Natural killer cell treated with Interleukin-12 subunit alpha and Interleukin-12 subunit beta and Interleukin-15 and Interleukin-18, amount 100 ng/mL, for 72 hours (primary cell): ENCODE data around the gene ST13. TPM values are rescaled to one million over a fixed set of nuclear protein-coding genes. Genes with fewer than 3 reads are reported as not detected.
"Not testable (repeated sequence)": the region's sequence is repeated elsewhere in the genome, so short reads cannot be mapped to it uniquely, and the experiment has no call there.

Experiments
- ATAC-seq, 2 donors: fragments of 150-1000 bp; cut with Tn5 transposase in 1 of 2; sonication (Bioruptor Pico), chemical (Tn5 transposase) in 1 of 2; 2 replicates each; pipeline ENCODE4 v1.10.0; 2021
- DNase-seq: peaks from one replicate; pipeline ENCODE4 v3.0.0; 2022; ENCODE audit warnings: low spot score
- H3K27ac Mint-ChIP-seq, 2 donors: 1 replicate in 1 of 2; 2 replicates in 1 of 2; pipeline ENCODE4 v1.8.0; 2022; ENCODE audit warnings: mixed read lengths in 2 of 2, mild to moderate bottlenecking in 1 of 2, moderate library complexity in 1 of 2
- H3K27me3 Mint-ChIP-seq, 2 donors: 1 replicate in 1 of 2; 2 replicates in 1 of 2; pipeline ENCODE4 v1.8.0; 2022; ENCODE audit warnings: mixed read lengths in 2 of 2
- H3K36me3 Mint-ChIP-seq: one replicate; pipeline ENCODE4 v1.8.0; 2022; ENCODE audit warnings: mixed read lengths
- H3K4me1 Mint-ChIP-seq, 2 donors: 1 replicate in 1 of 2; 2 replicates in 1 of 2; pipeline ENCODE4 v1.8.0; 2022; ENCODE audit warnings: low read depth in 2 of 2, mixed read lengths in 2 of 2, mild to moderate bottlenecking in 1 of 2
- H3K4me3 Mint-ChIP-seq: one replicate; pipeline ENCODE4 v1.8.0; 2022; ENCODE audit warnings: mixed read lengths
- H3K9me3 Mint-ChIP-seq: 2 replicates; pipeline ENCODE4 v1.8.0; 2022; ENCODE audit warnings: mixed read lengths
- total RNA-seq, 2 donors: library from RNA; stranded (reverse); gene quantifications; one replicate each; pipeline ENCODE4 v1.2.3, GENCODE V29; 2022

The ST13 gene
- total RNA-seq, 2 donors from 2014 or later: 119 to 126 TPM

DNA sequence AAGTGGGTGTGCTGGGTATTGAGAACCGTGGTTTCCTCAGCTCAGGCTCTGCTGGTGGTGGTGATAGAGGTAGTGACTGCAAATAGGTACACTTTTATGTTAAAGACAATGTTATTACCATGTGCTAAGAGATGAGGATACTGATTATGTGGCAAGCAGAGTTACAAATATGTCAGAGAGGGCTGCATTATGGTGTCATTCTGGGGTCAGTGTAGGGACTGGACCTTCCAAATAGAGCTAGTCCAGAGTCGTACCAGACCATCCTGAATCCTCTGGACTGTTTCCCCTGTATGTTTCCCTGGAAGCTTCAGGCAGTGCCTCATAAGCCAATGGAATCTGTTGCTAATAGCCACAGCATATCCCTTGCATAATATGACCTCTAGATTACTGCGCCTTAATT, 5.6 kb upstream of the ST13 start, which contains the start of gene DNAJB7:
DNAJB7 (minus strand) TSS at position 101 of the 400 bp plus-strand sequence. CDS start 119 bp downstream, outside the sequence.
- no peaks in the 10 kb centered on the region for H3K9me3 Mint-ChIP-seq
- no peak for DNase-seq
- H3K4me3 Mint-ChIP-seq: no peak within 1 kb of the TSS
- H3K4me1 Mint-ChIP-seq: peaks cover 0 to 10% of the 10 kb centered on the region in 2 donors
- no peaks in the 10 kb centered on the region for H3K27me3 Mint-ChIP-seq
- peak within 1 kb of the TSS in 1 of 2 donors; percentile 6 for H3K27ac Mint-ChIP-seq
- peaks cover 9% of the 10 kb centered on the region for H3K36me3 Mint-ChIP-seq
- ATAC-seq: no peak

- DNase-seq: no peak
- Mint-ChIP-seq H3K9me3 (no peaks in the 10 kb centered on the region), H3K27ac (peak overlapping the region; percentile 99), H3K36me3 (peaks cover 9% of the 10 kb centered on the region), H3K27me3 (no peaks in the 10 kb centered on the region), H3K4me3 (peak overlapping the region; percentile 95), H3K4me1 (peaks cover 16 to 23% of the 10 kb centered on the region in 2 donors)
- ATAC-seq: no peak
Observed at GRCh38 chr22:40857309-40857855, 943 bp upstream of the ST13 start.

GRCh38 chr22:40855979-40856512, 393 bp downstream of the ST13 start:
- ATAC-seq: peak; percentile 46 to 55
- Mint-ChIP-seq H3K36me3 (peaks cover 4% of the 10 kb centered on the region), H3K4me3 (peak overlapping the region; percentile 95), H3K27ac (peak overlapping the region; percentile 99), H3K27me3 (no peaks in the 10 kb centered on the region), H3K9me3 (no peaks in the 10 kb centered on the region), H3K4me1 (peaks cover 20 to 28% of the 10 kb centered on the region in 2 donors)
- DNase-seq: peak; percentile 63

DNA sequence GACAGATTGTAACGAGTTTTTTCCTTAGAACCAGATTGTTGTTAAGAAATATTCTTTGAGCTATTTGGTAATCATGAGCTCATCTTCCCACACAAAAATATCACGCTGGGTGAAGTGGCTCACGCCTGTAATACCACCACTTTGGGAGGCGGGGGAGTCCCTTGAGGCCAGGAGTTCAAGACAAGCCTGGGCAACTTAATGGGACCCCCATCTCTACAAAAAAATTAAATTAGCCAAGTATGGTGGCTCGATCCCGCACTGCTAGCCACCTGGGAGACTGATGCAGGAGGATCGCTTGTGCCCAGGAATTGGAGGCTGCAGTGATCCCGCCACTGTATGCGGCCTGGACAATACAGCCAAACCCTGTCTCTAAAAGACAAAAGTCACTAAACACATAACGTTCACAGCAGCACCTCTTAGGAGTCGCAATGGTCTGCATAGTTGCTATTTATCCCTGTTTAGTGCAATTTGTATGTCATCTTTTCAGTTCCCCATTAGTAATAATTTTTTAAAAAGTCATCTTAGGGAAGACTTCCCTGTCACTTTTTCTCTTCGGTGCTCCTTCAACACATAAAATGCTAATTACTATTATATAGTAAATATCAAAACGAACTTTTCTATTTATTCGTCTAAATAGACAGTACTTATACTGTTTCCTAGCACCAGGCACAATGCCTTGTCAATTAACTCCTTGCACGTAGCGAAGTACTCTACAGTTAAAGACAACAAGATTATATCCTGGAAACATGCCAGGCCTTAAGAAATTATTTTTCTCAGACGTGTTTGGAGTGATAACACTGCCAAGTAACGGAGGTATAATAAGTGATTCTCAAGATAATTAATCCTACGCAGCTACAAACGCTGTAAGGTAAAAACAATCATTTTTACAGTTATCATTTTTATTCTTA, 1.1 kb downstream of the ST13 start:
- no peaks in the 10 kb centered on the region for H3K27me3 Mint-ChIP-seq
- DNase-seq (no peak), ATAC-seq (no peak)
- no peaks in the 10 kb centered on the region for H3K36me3 Mint-ChIP-seq
- peaks cover 20 to 31% of the 10 kb centered on the region in 2 donors for H3K4me1 Mint-ChIP-seq
- H3K27ac Mint-ChIP-seq: peak overlapping the region; percentile 99
- H3K9me3 Mint-ChIP-seq: no peaks in the 10 kb centered on the region
- peak overlapping the region; percentile 95 for H3K4me3 Mint-ChIP-seq

GRCh38 chr22:40853961-40854360, 2.5 kb downstream of the ST13 start:
- no peaks in the 10 kb centered on the region for H3K36me3 Mint-ChIP-seq
- peak overlapping the region in 1 of 2 donors; percentile 99 for H3K27ac Mint-ChIP-seq
- H3K4me1 Mint-ChIP-seq: peaks cover 20 to 33% of the 10 kb centered on the region in 2 donors
- H3K4me3 Mint-ChIP-seq: peak overlapping the region; percentile 5
- H3K27me3 Mint-ChIP-seq: no peaks in the 10 kb centered on the region
- no peak for DNase-seq
- no peak for ATAC-seq
- no peaks in the 10 kb centered on the region for H3K9me3 Mint-ChIP-seq

DNA sequence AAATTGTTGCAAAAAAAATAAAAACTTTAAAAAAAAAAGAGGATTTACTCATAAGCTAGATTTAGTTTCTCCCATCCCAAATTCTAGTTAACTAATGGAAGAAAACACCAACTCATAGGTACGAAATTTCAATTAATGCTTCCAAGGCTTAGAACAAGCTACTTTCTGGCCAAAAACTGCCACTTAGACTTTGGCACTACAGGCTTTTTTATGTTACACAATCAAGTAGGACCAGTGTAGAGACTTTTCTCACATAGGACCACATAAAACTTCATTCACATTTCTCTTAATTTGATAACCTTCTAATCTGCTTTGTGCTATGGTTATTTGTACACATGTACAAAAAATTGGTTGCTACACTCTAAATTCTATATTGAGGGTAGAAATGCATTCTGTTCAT, 3.1 kb downstream of the ST13 start:
- Mint-ChIP-seq H3K27ac (peak overlapping the region in 1 of 2 donors; percentile 99), H3K4me1 (peaks cover 20 to 33% of the 10 kb centered on the region in 2 donors), H3K4me3 (peak overlapping the region; percentile 5), H3K36me3 (no peaks in the 10 kb centered on the region), H3K9me3 (no peaks in the 10 kb centered on the region), H3K27me3 (no peaks in the 10 kb centered on the region)
- no peak for ATAC-seq
- DNase-seq: no peak

DNA sequence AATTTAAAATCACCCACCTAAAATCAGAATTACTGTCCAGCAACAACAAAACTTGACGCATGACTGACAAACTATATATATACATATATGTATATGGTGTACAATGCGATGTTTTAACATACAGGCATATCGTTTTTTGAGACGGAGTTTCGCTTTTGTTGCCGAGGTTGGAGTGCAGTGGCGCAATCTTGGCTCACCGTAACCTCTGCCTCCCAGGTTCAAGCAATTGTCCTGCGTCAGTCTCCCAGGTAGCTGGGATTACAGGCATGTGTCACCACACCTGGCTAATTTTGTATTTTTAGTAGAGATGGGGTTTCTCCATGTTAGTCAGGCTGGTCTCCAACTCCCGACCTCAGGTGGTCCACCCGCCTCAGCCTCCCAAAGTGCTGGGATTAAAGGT, 10.6 kb downstream of the ST13 start:
- H3K27ac Mint-ChIP-seq, H3K27me3 Mint-ChIP-seq, H3K9me3 Mint-ChIP-seq, H3K4me3 Mint-ChIP-seq, DNase-seq, ATAC-seq: not testable (repeated sequence)
- Mint-ChIP-seq H3K36me3 (peaks cover 16% of the 10 kb centered on the region), H3K4me1 (peaks cover 10 to 11% of the 10 kb centered on the region in 2 donors)

GRCh38 chr22:40844951-40845350, 11.5 kb downstream of the ST13 start:
- DNase-seq: no peak
- Mint-ChIP-seq H3K27ac (no peak overlapping the region), H3K27me3 (no peaks in the 10 kb centered on the region), H3K4me1 (peaks cover 6 to 11% of the 10 kb centered on the region in 2 donors), H3K9me3 (no peaks in the 10 kb centered on the region), H3K4me3 (no peak overlapping the region), H3K36me3 (peaks cover 24% of the 10 kb centered on the region)
- ATAC-seq: no peak

DNA sequence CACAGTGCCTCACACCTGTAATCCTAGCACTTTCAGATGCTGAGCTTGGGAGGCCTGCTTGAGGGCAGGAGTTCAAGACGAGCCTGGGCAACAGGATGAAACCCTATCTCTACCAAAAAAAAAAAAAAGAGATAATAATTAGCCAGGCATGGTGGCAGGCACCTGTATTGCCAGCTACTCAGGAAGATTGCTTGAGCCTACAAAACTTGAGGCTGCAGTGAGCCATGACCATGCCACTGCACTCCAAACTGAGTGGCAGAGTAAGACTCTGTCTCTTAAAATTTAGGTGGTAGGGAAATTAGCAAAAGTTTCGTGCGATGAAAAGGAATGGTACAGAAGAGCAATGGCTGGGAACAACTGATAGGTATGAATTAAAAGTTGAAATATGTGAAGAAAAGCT, 18.0 kb downstream of the ST13 start:
- peaks cover 22% of the 10 kb centered on the region for H3K36me3 Mint-ChIP-seq
- no peaks in the 10 kb centered on the region for H3K9me3 Mint-ChIP-seq
- no peak overlapping the region for H3K27ac Mint-ChIP-seq

DNA sequence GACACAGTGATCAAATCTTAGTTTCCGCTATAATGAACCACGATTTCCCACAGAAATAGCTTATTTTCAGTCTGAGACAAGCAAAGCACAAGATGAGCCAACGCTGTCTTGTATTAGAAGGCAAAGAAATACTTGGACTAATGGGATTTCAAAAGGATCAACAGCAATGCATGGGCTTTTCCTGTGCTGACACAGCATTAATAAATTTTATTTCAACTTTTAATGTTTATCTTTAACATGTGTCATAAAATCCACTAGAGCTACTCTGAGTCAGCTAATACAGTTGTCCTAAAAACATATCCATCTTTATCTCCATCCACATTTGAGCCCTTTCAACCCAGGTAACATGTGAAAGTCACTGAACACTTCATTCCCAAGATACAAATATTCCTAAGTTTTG, 21.8 kb downstream of the ST13 start:
- Mint-ChIP-seq H3K9me3 (no peaks in the 10 kb centered on the region), H3K27ac (no peak overlapping the region)

More for the DNA sequence above, 18.0 kb downstream of the ST13 start:
- ATAC-seq: no peak
- DNase-seq: no peak
- no peaks in the 10 kb centered on the region for H3K27me3 Mint-ChIP-seq
- H3K4me1 Mint-ChIP-seq: peaks cover 5 to 10% of the 10 kb centered on the region in 2 donors
- no peak overlapping the region for H3K4me3 Mint-ChIP-seq

GRCh38 chr22:40829131-40829530, 27.3 kb downstream of the ST13 start:
- ATAC-seq: no peak
- H3K4me1 Mint-ChIP-seq: no peaks in the 10 kb centered on the region

More for the DNA sequence above, 21.8 kb downstream of the ST13 start:
- no peak for DNase-seq
- Mint-ChIP-seq H3K4me1 (no peaks in the 10 kb centered on the region), H3K4me3 (no peak overlapping the region), H3K36me3 (peaks cover 14% of the 10 kb centered on the region), H3K27me3 (no peaks in the 10 kb centered on the region)
- ATAC-seq: no peak

DNA sequence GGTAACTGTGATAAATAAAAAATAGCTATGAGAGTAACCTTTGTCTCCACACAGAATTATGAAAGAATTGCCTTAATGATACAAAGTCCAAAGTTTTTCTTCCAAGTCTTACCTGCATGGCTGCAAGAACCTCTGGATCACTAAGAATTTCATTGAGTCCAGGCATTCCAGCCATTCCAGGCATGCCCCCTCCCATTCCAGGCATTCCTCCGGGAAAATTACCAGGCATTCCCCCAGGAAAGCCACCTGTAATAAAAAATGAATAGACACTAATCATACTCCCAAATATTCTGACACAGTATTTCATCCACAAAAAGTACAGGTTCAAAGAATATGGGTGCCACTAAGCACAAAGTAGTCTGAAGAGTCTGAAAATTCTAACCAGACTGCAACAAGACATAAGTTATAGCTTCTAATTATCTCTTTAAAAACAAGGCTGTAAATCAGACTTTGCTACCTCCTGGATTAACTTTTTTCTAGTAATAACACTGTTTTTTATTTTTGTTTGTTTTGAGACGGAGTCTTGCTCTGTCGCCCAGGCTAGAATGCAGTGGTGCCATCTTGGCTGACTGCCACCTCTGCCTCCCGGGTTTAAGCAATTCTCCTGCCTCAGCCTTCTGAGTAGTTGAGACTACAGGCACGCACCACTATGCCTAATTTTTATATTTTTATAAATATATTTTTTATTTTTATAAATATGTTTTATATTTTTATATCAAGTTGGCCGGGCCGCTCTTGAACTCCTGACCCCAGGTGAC, 29.3 kb downstream of the ST13 start:
- H3K4me3 Mint-ChIP-seq: no peak overlapping the region
- no peaks in the 10 kb centered on the region for H3K4me1 Mint-ChIP-seq
- H3K27ac Mint-ChIP-seq: no peak overlapping the region
- H3K36me3 Mint-ChIP-seq: peaks cover 16% of the 10 kb centered on the region
- ATAC-seq: no peak
- H3K9me3 Mint-ChIP-seq: no peaks in the 10 kb centered on the region
- DNase-seq: no peak
- no peaks in the 10 kb centered on the region for H3K27me3 Mint-ChIP-seq

More at GRCh38 chr22:40829131-40829530, 27.3 kb downstream of the ST13 start:
- no peaks in the 10 kb centered on the region for H3K27me3 Mint-ChIP-seq
- H3K4me3 Mint-ChIP-seq: no peak overlapping the region
- H3K27ac Mint-ChIP-seq: no peak overlapping the region
- DNase-seq: no peak
- H3K9me3 Mint-ChIP-seq: no peaks in the 10 kb centered on the region
- H3K36me3 Mint-ChIP-seq: peaks cover 20% of the 10 kb centered on the region

DNA sequence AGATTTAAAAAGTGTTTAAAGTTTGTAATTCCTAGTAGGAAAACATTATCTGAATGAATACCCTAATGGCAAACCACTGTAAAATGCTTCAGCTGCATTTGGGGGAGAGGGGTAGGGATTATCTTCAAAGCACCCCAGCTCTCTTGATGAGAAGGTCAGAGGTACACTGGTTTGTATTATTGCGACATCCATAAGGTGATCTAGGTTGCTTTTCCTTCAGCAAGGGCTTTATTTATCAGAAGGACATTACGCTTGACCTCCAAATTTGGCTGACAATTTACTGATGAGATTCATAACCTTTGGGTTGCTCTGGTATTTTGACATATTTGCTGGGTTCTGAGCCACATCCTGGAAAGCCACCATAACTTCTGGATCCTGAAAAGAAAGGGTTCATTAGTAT, 30.1 kb downstream of the ST13 start:
- DNase-seq, H3K4me1 Mint-ChIP-seq, H3K27me3 Mint-ChIP-seq, H3K4me3 Mint-ChIP-seq, H3K27ac Mint-ChIP-seq, H3K9me3 Mint-ChIP-seq, ATAC-seq: not testable (repeated sequence)
- H3K36me3 Mint-ChIP-seq: peaks cover 14% of the 10 kb centered on the region
